Hepatocyte (in vitro differentiated cells): ENCODE measurements around the gene TTLL5. TPM values are rescaled to one million over a fixed set of nuclear protein-coding genes. Genes with fewer than 3 reads are reported as not detected.

Source experiments
- DNase-seq: peaks from one replicate; pipeline ENCODE4 v3.0.0-alpha.2; 2016; ENCODE audit warnings: low spot score
- H2AFZ ChIP-seq: fragments of 200-600 bp; sonication (generic); 2 replicates; pipeline ENCODE4 v1.6.0; 2016; ENCODE audit warnings: antibody characterized with exemption, mild to moderate bottlenecking
- H3K27ac ChIP-seq: fragments of 200-600 bp; sonication (generic); 2 replicates; pipeline ENCODE4 v1.5.1; 2016; ENCODE audit warnings: mild to moderate bottlenecking
- H3K27me3 ChIP-seq: fragments of 200-600 bp; sonication (generic); 2 replicates; pipeline ENCODE4 v1.6.1; 2016
- H3K36me3 ChIP-seq: fragments of 200-600 bp; sonication (generic); replicated peaks from 2 replicates; pipeline ENCODE4 v1.5.1; 2016; ENCODE audit warnings: low read depth; ENCODE audit not compliant: insufficient read depth
- H3K4me1 ChIP-seq: fragments of 200-600 bp; sonication (generic); 2 replicates; pipeline ENCODE4 v1.5.1; 2016; ENCODE audit warnings: mild to moderate bottlenecking, moderate library complexity; ENCODE audit not compliant: insufficient read depth
- H3K4me2 ChIP-seq: fragments of 200-600 bp; sonication (generic); 2 replicates; pipeline ENCODE4 v1.6.0; 2016
- H3K4me3 ChIP-seq: fragments of 200-600 bp; sonication (generic); 2 replicates; pipeline ENCODE4 v1.5.1; 2016; ENCODE audit warnings: mild to moderate bottlenecking
- H3K79me2 ChIP-seq: fragments of 200-600 bp; sonication (generic); 2 replicates; pipeline ENCODE4 v1.6.0; 2017; ENCODE audit warnings: mild to moderate bottlenecking
- H3K9me2 ChIP-seq: fragments of 200-600 bp; sonication (generic); replicated peaks from 2 replicates; pipeline ENCODE4 v1.6.0; 2017; ENCODE audit warnings: mild to moderate bottlenecking; ENCODE audit not compliant: insufficient read depth
- H3K9me3 ChIP-seq: fragments of 200-600 bp; sonication (generic); 2 replicates; pipeline ENCODE4 v1.5.1; 2016; ENCODE audit warnings: low read depth, mild to moderate bottlenecking
- H4K20me1 ChIP-seq: fragments of 200-600 bp; sonication (generic); 2 replicates; pipeline ENCODE4 v1.6.0; 2016; ENCODE audit warnings: mild to moderate bottlenecking; ENCODE audit not compliant: insufficient read depth, poor library complexity, severe bottlenecking
- EZH2 ChIP-seq: fragments of 200-600 bp; sonication (generic); IDR thresholded peaks from 2 replicates; pipeline ENCODE4 v1.6.1; 2016; ENCODE audit warnings: antibody characterized with exemption, mild to moderate bottlenecking, borderline replicate concordance
- EZH2phosphoT487 ChIP-seq: fragments of 200-600 bp; sonication (generic); IDR thresholded peaks from one replicate; pipeline ENCODE4 v1.6.1; 2018; ENCODE audit warnings: antibody characterized with exemption, mild to moderate bottlenecking, low read depth, moderate library complexity; ENCODE audit not compliant: unreplicated experiment, severe bottlenecking
- WGBS: methylation state at CpG from one replicate; pipeline ENCODE4 v1.1.6; 2016; ENCODE audit warnings: low lambda C conversion rate; ENCODE audit errors: missing lambda C conversion rate; 5-methylcytosine and 5-hydroxymethylcytosine counted together
- polyA plus RNA-seq: library from polyadenylated mRNA; unstranded; fragments of >200 nt; fragmentation: Nextera tagmentation; extraction: Ambion mirVana; gene quantifications from 2 replicates; pipeline ENCODE4 v1.2.1, GENCODE V29; 2016
- total RNA-seq: library from RNA; depleted of rRNA; stranded (reverse); fragments of >200 nt; gene quantifications from 2 replicates; pipeline ENCODE4 v1.2.3, GENCODE V29; 2014
- TF ChIP-seq, protein P1 (sequence below): fragments of 200-600 bp; sonication (generic); IDR thresholded peaks from 2 replicates; pipeline ENCODE4 v1.5.1; 2016; ENCODE audit warnings: antibody characterized with exemption, mild to moderate bottlenecking; ENCODE audit not compliant: poor library complexity

The TTLL5 gene
- total and polyA plus RNA-seq, 2 experiments from 2014 or later: 8.9 to 11.1 TPM

- H3K79me2 ChIP-seq: no peaks in the 10 kb centered on the region
- TF ChIP-seq EZH2 (no peak), EZH2phosphoT487 (no peak)
- TF ChIP-seq, protein P1, sequence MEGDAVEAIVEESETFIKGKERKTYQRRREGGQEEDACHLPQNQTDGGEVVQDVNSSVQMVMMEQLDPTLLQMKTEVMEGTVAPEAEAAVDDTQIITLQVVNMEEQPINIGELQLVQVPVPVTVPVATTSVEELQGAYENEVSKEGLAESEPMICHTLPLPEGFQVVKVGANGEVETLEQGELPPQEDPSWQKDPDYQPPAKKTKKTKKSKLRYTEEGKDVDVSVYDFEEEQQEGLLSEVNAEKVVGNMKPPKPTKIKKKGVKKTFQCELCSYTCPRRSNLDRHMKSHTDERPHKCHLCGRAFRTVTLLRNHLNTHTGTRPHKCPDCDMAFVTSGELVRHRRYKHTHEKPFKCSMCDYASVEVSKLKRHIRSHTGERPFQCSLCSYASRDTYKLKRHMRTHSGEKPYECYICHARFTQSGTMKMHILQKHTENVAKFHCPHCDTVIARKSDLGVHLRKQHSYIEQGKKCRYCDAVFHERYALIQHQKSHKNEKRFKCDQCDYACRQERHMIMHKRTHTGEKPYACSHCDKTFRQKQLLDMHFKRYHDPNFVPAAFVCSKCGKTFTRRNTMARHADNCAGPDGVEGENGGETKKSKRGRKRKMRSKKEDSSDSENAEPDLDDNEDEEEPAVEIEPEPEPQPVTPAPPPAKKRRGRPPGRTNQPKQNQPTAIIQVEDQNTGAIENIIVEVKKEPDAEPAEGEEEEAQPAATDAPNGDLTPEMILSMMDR: no peak
- DNase-seq: no peak
- H3K4me1 ChIP-seq: no peaks in the 10 kb centered on the region
- no peaks in the 10 kb centered on the region for H3K36me3 ChIP-seq
- no peaks in the 10 kb centered on the region for H3K9me2 ChIP-seq
- WGBS: 90% methylated on average over 6 of the region's 6 CpGs
- no peak overlapping the region for H2AFZ ChIP-seq
- no peak overlapping the region for H3K4me2 ChIP-seq
- no peaks in the 10 kb centered on the region for H3K27me3 ChIP-seq
- H3K4me3 ChIP-seq: no peak overlapping the region
- no peaks in the 10 kb centered on the region for H3K9me3 ChIP-seq
- no peak overlapping the region for H3K27ac ChIP-seq
- H4K20me1 ChIP-seq: no peaks in the 10 kb centered on the region
Measured at GRCh38 chr14:75851574-75851866, 190.5 kb downstream of the TTLL5 start.

GRCh38 chr14:75854111-75854799, 193.2 kb downstream of the TTLL5 start:
- Histone ChIP-seq H3K79me2 (no peaks in the 10 kb centered on the region), H4K20me1 (no peaks in the 10 kb centered on the region), H3K36me3 (no peaks in the 10 kb centered on the region), H3K4me2 (no peak overlapping the region), H3K4me1 (no peaks in the 10 kb centered on the region), H3K4me3 (no peak overlapping the region), H2AFZ (no peak overlapping the region), H3K27me3 (no peaks in the 10 kb centered on the region), H3K9me2 (no peaks in the 10 kb centered on the region), H3K27ac (no peak overlapping the region), H3K9me3 (no peaks in the 10 kb centered on the region)
- no peak for DNase-seq
- 95% methylated on average over 6 of the region's 6 CpGs for WGBS
- TF ChIP-seq, protein P1: no peak
- no peak for TF ChIP-seq EZH2

DNA sequence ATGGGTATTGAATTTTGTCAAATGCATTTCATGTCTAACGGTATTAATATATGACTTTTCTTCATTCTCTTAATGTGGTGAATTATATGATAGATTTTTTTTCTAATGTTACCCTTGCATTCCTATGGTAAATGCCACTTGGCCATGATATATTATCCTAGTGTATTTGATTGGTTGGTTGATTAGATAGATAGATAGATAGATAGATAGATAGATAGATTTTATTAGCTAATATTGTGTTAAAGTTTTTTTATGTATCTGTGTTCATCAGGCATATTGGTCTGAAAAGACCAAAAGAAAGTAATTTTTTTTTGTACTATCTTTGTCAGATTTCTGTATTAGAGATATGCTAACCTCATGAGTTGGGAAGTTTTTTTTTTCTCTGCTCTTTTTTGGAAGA, 196.2 kb downstream of the TTLL5 start:
- no peaks in the 10 kb centered on the region for H3K36me3 ChIP-seq
- 94% methylated on average over 1 of the region's 1 CpG for WGBS
- no peak for TF ChIP-seq EZH2
- TF ChIP-seq EZH2phosphoT487: no peak
- TF ChIP-seq, protein P1: no peak

GRCh38 chr14:75858362-75858761, 197.3 kb downstream of the TTLL5 start:
- DNase-seq: no peak
- Histone ChIP-seq H3K4me1 (peaks cover 10% of the 10 kb centered on the region), H3K4me2 (no peak overlapping the region), H3K36me3 (no peaks in the 10 kb centered on the region), H2AFZ (no peak overlapping the region), H3K79me2 (no peaks in the 10 kb centered on the region), H3K9me2 (no peaks in the 10 kb centered on the region), H3K9me3 (no peaks in the 10 kb centered on the region), H3K4me3 (no peak overlapping the region), H3K27me3 (no peaks in the 10 kb centered on the region), H4K20me1 (no peaks in the 10 kb centered on the region), H3K27ac (no peak overlapping the region)
- 57% methylated on average over 2 of the region's 2 CpGs for WGBS
- TF ChIP-seq, protein P1: no peak
- TF ChIP-seq EZH2phosphoT487 (no peak), EZH2 (no peak)

More for the DNA sequence above, 196.2 kb downstream of the TTLL5 start:
- Histone ChIP-seq H3K4me1 (peaks cover 10% of the 10 kb centered on the region), H3K9me2 (no peaks in the 10 kb centered on the region), H3K4me3 (no peak overlapping the region), H3K4me2 (no peak overlapping the region), H3K79me2 (no peaks in the 10 kb centered on the region), H4K20me1 (no peaks in the 10 kb centered on the region), H2AFZ (no peak overlapping the region), H3K27me3 (no peaks in the 10 kb centered on the region), H3K9me3 (no peaks in the 10 kb centered on the region), H3K27ac (no peak overlapping the region)
- DNase-seq: no peak
